Activated CD8-positive, alpha-beta memory T cell treated with anti-CD3 and anti-CD28 coated beads for 24 hours (primary cell): Measurements from ENCODE around the gene PSMF1.

Experiments
- DNase-seq: peaks from one replicate; pipeline ENCODE4 v3.0.0-alpha.2; 2020

Gene PSMF1

GRCh38 chr20:1123666-1124065 lies 5.3 kb downstream of the PSMF1 start:
- no peak for DNase-seq

GRCh38 chr20:1124421-1124820 lies 6.0 kb downstream of the PSMF1 start:
- DNase-seq: no peak

GRCh38 chr20:1125277-1125676 lies 6.9 kb downstream of the PSMF1 start:
- no peak for DNase-seq

GRCh38 chr20:1127840-1128239 lies 9.4 kb downstream of the PSMF1 start:
- no peak for DNase-seq

GRCh38 chr20:1130058-1130694 lies 11.8 kb downstream of the PSMF1 start:
- DNase-seq: no peak

- no peak for DNase-seq
Observed at GRCh38 chr20:1130847-1131246, 12.4 kb downstream of the PSMF1 start.

- no peak for DNase-seq
Observed at GRCh38 chr20:1131354-1131753, 13.0 kb downstream of the PSMF1 start.

- DNase-seq: no peak
Observed at GRCh38 chr20:1134355-1134754, 16.0 kb downstream of the PSMF1 start.

GRCh38 chr20:1134836-1135235 lies 16.4 kb downstream of the PSMF1 start:
- no peak for DNase-seq

GRCh38 chr20:1137236-1137635 lies 18.8 kb downstream of the PSMF1 start:
- no peak for DNase-seq

GRCh38 chr20:1144401-1145172 lies 26.2 kb downstream of the PSMF1 start:
- DNase-seq: no peak

GRCh38 chr20:1146957-1147356 lies 28.6 kb downstream of the PSMF1 start:
- no peak for DNase-seq

- peak; percentile 65 for DNase-seq
Observed at GRCh38 chr20:1149812-1150211, 31.4 kb downstream of the PSMF1 start.

GRCh38 chr20:1150218-1150617 lies 31.8 kb downstream of the PSMF1 start:
- DNase-seq: no peak

GRCh38 chr20:1150968-1151367 lies 32.6 kb downstream of the PSMF1 start:
- no peak for DNase-seq

GRCh38 chr20:1154226-1154625 lies 35.8 kb downstream of the PSMF1 start:
- no peak for DNase-seq

GRCh38 chr20:1154691-1155090 lies 36.3 kb downstream of the PSMF1 start:
- DNase-seq: no peak

- DNase-seq: no peak
Observed at GRCh38 chr20:1155342-1155741, 36.9 kb downstream of the PSMF1 start.

GRCh38 chr20:1160496-1160895 lies 42.1 kb downstream of the PSMF1 start:
- DNase-seq: no peak

GRCh38 chr20:1160991-1161390 lies 42.6 kb downstream of the PSMF1 start:
- no peak for DNase-seq

GRCh38 chr20:1163105-1163504 lies 44.7 kb downstream of the PSMF1 start:
- no peak for DNase-seq

- DNase-seq: no peak
Observed at GRCh38 chr20:1163653-1164052, 45.3 kb downstream of the PSMF1 start.

- no peak for DNase-seq
Observed at GRCh38 chr20:1164871-1165270, 46.5 kb downstream of the PSMF1 start.

- DNase-seq: no peak
Observed at GRCh38 chr20:1165521-1165920, 47.1 kb downstream of the PSMF1 start.

- DNase-seq: no peak
Observed at GRCh38 chr20:1165941-1166340, 47.5 kb downstream of the PSMF1 start.
